GM19467 (cell line): ENCODE results near the gene C2orf76.

Experiments
- ATAC-seq: cut with Tn5 transposase; IDR thresholded peaks from one replicate; pipeline ENCODE4 v1.9.1; 2021; ENCODE audit warnings: mild to moderate bottlenecking, moderate library complexity; ENCODE audit not compliant: unreplicated experiment

The C2orf76 gene

DNA sequence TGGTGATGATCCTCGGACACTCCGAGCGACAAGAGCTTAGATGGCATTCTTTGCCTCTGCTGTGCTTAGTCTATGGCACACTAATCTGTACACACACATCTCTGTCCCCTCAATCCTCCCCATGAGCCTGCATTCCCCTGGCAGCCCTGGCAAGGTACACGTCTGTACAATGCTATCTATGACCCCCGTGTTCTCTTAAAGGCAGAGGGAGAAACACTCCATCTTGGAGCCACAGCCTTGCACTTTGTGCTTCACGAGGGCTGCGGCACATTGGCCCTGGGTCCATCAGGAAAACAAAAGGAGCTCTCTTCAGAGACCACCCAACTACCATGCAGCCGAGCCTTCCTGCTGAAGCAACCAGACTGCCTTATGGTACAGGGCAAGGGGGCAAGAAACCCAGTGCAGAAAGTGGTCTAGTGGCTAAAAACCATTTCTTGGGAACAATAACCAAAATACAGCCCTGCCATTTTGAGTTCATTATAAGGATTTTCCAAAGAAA, 100.5 kb downstream of the C2orf76 start:
- ATAC-seq, result no peak

DNA sequence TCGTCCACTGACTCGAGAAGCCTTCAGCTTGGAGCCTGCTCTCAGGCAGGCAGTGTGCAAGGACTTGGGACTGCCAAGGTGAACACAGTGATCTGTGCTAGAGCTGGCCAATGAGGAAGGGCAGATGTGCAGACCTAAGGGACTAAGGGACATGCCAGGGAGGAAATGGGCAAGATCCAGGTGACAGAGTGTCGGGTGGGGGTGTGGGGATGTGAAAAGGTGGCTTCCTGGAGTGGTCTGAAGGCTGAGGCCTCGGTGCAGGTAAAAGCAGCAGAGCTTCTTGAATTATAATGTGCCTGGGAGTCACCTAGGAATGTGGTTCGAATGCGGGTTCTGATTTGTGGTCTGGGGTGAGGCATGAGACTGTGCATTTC, 101.0 kb downstream of the C2orf76 start:
- no peak for ATAC-seq

DNA sequence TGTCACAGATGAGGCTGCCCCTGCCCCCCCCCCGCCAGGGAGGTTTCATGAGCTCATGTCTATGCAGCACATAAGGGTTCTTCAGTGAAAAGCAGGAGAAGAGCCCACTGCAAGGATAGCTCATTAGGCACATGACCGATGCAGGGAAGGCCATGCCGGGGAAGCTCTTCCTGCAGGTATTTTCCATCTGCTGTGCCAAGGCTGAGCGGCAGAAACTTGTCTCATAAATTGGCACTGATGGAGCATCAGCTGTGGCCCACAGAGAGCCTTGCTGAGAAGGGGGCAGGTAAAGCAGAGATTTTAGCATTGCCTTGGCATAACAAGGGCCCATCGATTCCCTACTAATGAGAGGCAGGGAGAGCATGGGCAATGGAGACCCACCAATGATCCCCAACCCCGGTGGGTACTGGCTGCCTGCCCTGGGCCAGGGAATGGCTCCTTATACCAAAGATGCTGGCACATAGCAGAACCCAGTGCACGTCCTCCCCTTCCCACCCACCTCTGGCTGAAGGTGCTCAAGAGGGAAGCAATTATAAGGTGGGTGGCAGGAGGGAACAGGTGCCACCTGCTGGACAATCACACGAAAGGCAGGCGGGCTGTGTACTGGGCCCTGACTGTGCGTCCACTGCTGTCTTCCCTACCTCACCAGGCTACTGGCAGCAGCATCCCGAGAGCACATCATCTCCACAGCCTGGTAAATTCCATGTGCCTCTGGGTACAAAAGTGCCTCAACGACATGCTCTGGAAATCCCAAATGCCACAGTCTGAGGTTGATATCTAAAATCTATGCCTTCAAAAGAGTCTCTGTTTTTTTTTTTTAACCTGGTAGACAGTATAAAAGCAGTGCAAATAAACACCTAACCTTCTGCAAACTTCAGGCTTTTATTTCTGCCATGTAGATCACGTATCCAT, 101.6 kb downstream of the C2orf76 start:
- ATAC-seq, result peak; percentile 93

DNA sequence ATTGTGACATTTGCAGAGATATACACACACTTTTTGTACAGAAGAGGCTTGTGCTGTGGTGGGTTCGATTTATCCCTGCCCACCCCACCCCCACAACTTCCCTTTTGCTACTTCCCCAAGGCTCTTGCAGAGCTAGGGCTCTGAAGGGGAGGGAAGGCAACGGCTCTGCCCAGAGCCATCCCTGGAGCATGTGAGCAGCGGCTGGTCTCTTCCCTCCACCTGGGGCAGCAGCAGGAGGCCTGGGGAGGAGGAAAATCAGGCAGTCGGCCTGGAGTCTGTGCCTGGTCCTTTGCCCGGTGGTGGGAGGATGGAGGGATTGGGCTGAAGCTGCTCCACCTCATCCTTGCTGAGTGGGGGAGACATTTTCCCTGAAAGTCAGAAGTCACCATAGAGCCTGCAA, 103.0 kb downstream of the C2orf76 start:
- ATAC-seq, result no peak

DNA sequence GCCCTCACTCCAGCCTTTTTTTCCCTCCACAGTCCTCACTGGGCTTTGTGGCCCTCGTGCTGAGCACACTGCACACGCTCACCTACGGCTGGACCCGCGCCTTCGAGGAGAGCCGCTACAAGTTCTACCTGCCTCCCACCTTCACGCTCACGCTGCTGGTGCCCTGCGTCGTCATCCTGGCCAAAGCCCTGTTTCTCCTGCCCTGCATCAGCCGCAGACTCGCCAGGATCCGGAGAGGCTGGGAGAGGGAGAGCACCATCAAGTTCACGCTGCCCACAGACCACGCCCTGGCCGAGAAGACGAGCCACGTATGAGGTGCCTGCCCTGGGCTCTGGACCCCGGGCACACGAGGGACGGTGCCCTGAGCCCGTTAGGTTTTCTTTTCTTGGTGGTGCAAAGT, 103.6 kb downstream of the C2orf76 start:
- ATAC-seq, result no peak

DNA sequence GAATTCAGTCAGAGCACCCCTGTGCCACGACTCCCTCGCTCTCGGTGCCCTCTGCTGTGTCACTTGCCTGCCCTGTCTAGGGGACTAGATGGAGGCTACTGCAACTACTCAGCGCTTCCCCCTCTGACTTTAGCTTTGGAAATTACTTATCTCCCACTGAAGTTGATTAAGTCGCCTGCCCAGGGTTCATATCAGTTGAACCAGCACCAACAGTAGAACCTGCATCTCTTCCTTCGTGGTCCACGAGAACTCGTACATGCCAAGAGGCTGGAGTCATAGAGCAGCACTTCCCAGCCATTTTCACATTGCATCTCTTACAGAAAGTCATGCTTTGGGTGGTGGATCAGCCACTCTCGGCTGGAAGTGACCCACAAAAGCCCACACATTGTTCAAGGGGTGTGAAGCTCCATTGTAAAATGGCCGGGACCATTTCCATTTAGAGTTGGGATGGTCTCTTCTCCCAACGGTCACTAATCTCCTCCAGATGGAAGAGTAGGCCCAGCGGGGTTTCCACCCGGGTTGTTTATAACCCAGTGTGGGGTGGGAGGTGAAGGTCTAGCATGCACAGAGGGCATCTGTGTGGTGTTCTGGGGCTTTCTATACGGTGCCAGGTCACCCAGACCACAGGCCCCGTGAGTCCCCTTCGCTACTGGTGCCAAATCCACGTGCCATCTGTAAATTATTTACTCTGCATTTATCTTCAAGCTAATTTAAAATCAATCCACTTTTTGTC, 105.0 kb downstream of the C2orf76 start:
- ATAC-seq, result no peak

DNA sequence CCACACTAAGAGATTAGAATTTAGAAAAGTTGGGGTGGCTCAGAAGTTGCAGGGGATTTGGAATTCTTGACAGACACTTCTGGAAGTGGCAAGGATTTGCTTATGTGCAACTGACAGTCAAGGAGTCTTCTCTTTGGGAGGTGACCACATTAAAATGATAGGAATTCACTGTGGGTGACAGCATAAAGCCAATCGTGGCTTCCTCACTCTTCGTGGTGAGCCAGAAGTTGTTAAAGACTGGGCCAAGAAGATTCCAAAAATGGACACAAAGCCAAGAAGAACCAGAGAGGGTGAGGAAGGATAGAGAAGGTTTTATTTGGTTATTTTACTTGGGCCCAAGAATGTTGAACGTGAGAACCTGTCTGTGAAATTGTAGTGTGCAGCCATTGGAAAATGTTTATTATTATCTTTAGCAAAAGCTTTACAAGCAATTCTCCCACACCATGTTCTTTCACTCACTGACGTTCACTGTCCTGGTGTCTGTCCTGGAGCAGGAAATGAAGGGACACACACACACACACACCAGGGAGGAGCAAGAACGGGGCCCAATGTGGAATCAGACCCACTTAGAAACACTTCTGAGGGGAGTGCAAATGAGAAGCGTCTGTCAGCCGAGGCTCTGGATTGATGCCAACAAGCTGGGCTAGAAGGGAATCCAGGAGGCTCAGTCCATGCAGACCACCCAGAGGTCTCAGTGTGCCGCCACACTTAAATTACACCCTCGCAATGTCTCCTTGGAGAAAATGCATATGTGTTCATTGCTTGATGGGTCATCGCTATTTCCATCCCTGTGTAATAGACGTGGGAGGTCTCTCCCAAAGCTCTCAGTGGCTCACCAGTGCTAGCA, 105.8 kb downstream of the C2orf76 start:
- no peak for ATAC-seq

DNA sequence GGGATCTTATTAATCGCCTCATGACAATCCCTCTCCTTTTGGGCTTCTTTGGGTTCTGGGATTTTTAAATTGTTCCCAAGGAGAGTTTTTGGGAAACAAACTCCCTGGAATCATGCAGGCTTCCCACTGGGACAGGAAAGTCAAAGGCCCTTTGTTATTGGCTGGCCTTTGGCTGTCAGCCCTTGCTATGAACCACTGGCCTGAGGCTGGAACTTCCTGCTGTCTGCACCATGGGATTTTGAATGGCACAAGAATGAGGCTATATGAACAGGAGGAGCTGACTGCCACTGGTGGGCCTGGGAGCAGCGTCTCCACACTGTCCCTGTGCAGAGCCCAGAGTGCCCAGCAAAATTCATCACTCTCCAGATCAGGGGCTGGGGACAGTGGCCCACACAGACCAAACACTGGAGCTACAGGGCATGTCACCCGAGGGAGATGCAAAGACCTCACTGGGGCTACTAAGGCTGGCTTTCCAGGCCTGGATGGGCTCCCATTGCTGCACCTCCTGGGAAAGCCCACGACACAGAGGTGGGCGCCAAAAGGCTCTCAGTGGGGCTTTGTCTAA, 107.3 kb downstream of the C2orf76 start:
- no peak for ATAC-seq

DNA sequence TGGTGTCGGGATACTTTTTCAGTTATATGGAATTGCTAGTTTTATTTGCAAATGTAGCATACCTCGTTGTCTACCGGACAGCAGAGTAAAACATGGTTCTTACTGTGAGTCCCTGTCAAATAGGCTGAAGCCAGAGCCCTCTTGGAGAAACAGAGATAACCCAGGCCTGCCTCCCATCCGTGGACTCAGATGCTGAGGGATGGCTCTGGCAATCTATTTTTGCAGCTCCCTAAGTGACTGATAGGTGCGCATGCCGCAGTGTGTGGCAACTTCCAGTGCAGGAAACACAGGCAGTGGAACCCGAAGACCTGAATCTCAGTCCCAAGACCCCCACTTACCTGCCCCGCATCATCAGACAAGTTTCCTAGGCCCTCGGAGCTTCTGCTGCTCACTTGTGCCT, 109.4 kb downstream of the C2orf76 start:
- no peak for ATAC-seq

DNA sequence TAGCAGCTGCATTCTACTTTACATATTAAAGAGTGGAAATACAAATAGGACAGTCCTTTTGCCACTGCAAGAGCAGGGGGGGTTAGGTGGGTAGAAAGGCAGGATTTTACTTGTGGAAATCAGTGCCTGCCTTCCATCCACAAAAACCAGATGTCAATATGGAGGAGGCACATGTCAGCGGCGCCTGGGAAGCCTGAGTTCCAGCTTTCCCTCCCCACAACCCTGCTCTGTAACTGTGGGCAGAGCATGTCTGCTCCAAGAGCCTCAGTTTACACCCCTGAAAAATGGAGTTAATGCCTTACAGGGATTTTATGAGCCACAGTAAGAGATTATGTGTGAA, 110.1 kb downstream of the C2orf76 start:
- no peak for ATAC-seq

DNA sequence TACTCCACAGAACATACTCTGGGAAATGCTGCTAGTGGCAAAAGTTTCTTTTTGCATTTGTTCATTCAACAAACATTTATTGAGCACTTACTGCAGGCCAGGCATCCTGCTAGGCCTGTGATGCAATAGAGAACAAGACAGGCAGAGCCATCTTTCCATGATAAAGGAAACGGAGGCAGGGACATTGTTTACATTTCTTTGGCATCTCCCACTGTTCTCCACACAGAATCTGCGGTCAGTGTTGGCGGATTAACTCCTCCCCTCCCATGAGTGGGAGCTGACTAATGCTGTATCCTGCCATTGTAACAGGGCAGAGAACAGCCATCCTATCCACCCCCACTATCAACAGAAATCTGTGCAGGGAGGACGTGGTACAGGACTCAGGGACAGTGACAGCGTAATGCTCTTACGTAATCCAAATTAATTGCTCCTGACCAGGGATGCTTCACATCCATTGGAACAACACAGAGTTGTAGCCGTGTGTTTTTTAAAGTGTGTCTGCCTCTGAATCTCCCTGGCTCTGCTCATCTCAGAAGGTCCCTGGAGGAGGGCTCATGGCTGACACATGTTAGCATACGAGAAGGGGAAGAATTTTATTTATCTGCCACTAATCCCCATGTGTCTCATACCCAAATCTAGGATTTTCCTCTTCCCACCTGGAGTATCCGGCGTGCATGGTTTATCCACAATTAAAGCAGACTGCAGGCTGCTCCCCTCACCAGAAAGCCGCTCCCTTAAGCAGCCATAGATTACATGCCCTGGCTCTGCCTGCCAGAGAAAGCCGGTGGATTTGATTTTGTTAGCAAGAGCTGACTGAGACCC, 110.7 kb downstream of the C2orf76 start:
- no peak for ATAC-seq

DNA sequence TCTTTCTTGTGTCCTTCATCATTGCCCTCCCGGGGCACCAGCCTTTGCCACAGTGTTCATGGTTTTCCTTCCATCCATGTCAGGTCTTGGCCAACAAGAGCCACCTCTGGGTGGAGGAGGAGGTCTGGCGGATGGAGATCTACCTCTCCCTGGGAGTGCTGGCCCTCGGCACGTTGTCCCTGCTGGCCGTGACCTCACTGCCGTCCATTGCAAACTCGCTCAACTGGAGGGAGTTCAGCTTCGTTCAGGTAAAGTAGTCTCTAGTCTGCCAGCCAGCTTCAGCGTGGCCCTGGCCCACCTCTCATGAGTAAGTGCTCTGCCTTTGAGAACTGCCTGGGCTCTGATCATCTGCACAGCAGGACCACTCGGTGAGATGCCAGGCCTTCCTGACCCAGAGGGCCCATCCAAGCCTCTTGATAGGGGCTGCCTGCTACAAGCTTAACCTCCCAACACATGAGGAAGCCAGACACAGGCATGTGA, 112.0 kb downstream of the C2orf76 start:
- no peak for ATAC-seq

DNA sequence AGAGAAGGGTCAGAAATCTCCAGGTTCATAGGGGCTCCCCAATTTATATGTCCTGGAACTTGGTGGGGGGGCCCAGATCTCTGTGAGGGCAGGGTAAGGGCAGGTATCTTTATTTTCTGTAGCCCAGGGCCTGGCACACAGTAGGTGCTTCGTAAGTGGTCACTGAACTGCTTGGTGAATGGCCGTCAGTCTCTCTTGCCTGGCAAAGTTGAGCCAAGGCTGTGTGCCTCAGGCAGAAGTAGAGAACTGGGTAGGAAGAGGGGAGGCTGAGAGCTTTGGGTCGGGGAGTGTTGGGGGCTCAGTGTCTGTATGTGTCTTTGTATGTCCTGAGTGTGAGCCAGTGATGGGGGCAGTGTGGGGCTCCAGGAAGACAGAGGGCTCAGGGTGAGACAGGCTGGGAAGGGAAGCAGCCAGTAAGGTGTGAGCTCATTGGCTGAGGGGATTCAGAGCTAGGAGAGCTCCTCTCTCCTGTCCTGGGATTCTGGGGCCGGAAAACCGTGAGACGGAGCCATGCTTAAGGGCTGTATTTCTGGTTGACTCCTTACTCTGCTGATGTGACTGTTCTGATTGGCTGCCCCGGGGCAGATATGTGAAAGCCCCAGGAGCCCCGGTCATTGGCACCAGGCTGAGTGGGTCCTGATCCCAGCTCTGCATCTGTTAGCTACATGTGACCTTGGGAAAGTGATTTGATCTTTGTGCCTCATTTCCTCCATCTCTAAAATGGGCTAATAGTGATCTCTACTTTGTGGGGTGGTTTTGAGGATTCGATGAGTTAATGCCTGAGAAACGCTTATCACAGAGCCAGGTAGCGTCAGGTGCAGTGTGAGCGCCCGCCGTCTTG, 112.7 kb downstream of the C2orf76 start:
- no peak for ATAC-seq

DNA sequence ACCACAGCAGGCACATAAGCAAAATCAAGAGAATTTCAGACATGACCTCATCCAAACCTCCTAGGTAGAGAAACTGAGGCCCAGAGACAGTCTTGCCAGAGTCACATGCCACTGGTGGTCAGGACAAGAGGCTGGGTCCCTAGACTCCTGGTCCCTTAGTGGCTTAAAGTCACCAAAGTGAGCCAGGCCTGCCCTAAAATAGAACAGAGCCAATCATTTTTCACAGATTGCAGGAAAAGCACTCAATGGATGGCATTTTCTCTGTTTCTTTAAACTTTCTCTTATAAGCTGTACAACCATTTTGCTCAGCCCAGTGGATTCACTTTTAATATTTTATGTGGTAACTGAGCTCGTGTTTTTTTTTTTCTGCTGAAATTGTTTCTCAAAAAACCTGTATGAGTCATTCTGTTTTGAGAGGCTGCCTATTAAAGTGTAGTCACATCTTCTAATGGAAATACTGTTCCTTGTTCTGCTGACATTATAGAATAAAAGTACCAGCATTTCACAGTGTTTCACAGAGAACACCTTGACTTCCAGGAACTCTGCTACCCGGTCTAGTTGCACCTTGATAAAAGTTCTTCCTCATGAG, 113.4 kb downstream of the C2orf76 start:
- ATAC-seq, result no peak
